Activated CD4-positive, CD25-positive, alpha-beta regulatory T cell treated with anti-CD3 and anti-CD28 coated beads, Interleukin-2, amount 50 U/mL, for 16 hours (primary cell): ENCODE measurements around the gene TSN.

Experiments
- DNase-seq: peaks from one replicate; pipeline ENCODE4 v3.0.0-alpha.2; 2020; ENCODE audit warnings: low read depth, low spot score

TSN gene

GRCh38 chr2:121746071-121746578 is 9.3 kb upstream of the TSN start:
- DNase-seq = no peak

GRCh38 chr2:121748202-121748601 is 7.2 kb upstream of the TSN start:
- DNase-seq = no peak

DNA sequence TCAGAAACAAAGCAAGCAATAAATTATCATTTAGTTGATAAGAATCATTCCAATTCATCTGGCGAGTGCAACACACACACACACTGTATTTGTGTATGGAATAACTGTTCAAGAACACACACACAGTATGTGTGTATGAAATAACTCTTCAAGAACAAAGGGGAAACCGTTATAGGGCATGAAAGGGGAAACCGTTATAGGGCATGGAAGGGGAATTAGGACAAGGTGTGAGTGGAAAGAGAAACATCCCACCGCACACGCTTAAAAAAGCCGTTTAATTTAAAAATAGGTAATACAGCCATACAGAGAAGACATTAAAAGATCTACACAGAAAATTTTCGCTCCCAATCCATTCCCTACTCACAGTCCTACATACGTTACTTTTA is 607 bp upstream of the TSN start:
- no peak for DNase-seq

DNA sequence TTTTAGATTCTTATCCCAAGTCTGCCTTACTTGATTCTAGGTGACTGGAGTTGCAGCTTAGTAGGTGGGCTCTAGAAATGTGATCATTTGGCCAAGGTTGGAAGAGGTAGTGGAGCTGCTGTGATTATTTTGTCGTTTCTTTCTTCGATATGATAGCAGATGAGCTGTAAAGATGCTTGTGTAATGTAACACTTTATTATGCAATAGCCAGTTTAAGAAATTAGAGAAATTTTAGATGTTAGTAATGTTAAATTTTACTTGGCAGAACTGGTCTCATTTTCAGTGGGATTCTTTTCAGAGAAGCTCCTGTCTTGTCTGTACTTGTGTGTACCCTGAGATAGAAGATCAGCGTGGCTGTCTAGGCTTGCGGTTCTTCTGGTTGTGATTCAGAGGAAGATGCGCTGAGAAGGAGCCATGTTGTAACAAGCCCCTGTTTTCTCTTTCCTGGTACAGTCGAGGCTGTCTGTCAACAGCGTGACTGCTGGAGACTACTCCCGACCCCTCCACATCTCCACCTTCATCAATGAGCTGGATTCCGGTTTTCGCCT is 9.3 kb downstream of the TSN start:
- no peak for DNase-seq

GRCh38 chr2:121766624-121767023 is 11.2 kb downstream of the TSN start:
- DNase-seq = no peak

DNA sequence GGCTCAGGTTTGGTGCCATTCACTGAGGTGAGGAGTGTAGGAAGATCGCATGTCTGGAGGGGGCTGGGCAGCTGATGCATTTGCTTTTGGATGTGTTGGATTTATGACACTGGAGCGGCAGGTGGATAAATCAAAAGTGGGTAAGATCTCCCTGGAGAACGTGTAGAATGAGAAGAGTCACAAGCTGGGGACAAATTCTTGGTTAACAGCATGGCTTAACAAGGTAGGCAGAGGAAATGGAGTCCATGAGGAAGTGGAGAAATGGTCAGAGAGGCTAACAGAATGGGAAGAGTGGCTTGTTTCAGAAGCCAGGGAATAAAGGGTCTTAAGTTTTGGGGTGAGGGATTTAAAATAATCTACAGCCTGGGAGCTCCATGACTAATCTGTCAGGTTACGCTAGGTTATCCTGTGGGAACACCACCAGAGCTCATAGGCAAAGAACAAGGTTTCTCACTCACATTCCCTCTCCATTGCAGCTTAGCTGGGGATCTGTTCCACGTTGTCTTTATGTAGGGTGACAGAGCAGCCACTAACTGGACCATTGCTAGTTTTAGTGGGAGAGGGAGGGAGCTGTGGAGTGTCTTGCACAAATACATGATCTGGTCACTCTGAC is 12.8 kb downstream of the TSN start:
- DNase-seq = no peak

GRCh38 chr2:121771976-121772742 is 16.7 kb downstream of the TSN start:
- DNase-seq = no peak

- no peak for DNase-seq
Measured at GRCh38 chr2:121774235-121774634, 18.8 kb downstream of the TSN start.

DNA sequence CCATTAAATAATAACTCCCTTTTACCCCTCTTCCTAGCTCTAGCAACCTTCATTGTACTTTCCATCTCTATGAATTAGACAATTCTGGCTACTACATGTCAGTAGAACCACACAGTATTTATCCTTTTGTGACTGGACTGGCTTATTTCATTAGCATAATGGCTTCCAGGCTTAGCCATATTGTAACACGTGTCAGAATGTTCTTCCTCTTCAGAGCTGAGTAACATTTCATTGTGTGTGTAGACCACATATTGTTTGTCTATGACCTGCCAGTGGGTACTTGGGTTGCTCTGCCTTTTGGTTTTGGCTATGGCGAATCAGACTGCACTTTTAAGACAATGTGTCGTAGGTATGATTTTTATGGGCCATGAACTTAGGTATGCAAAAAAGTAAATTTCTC is 20.9 kb downstream of the TSN start:
- DNase-seq = no peak

- DNase-seq = no peak
Measured at GRCh38 chr2:121776885-121777698, 21.6 kb downstream of the TSN start.

DNA sequence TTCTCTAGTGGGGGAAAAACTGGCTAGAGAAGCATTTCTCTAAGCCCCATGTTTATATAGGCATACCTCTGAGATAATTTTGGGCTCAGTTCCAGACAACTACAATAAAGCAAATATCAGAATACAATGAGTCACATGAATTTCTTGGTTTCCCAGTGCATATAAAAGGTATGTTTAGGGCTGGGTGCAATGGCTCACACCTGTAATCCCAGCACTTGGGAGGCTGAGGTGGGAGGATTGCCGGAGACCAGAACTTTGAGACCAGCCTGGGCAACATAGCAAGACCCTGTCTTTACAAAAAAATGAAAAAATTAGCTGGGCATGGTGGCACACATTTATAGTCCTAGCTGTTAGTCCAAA is 22.2 kb downstream of the TSN start:
- no peak for DNase-seq

- DNase-seq = no peak
Measured at GRCh38 chr2:121778741-121779487, 23.5 kb downstream of the TSN start.

DNA sequence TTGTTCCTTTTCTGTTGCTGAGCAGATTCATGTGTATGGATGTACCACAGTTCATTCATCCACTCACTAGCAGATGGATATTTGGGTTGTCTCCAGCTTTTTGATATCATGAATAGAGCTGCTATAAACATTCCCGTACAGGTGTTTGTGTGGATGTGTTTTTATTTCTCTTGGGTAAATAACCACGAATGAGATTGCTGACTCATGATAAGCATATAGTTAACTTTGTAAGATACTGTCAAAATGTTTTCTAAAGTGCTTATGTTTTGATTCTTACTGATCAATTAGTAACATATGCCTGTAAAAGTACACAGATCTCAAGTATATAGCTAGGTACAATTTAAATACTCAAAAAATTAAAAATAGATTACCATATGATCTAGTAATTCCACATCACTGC is 27.7 kb downstream of the TSN start:
- DNase-seq = no peak

GRCh38 chr2:121788685-121789084 is 33.2 kb downstream of the TSN start:
- DNase-seq = no peak

DNA sequence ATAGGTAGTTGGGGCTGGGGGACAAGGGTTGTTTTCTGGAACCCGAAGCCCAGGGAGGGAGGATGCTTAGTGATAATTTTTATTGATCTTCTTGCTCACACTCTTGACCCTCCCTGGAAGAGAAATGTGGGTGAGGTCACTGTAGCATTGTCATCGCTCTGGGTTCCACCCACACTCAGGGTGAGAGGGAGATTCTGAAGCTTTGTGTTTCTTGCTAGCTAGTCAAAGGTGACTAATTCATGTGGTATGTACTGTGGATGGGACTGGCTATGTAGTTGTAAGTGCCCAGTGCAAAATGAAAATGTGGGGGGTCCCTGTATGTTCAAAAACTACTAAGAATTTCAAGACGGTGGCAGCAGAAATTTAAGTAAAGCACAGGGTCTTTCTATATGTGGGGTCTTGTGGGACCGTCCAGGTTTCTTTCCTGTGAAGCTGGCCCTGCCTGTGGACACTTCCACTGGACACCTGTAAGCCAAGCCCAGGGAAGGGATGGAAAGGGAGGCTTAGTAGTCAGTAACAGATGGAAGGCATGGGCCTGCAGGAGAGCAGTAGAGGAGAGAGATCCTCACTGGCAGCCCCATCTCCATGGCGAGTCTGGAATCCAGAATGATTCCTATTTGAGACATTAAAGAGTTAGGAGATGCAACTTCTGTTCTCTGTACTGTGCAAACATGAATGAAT is 35.0 kb downstream of the TSN start:
- no peak for DNase-seq

GRCh38 chr2:121791290-121791689 is 35.8 kb downstream of the TSN start:
- no peak for DNase-seq

DNA sequence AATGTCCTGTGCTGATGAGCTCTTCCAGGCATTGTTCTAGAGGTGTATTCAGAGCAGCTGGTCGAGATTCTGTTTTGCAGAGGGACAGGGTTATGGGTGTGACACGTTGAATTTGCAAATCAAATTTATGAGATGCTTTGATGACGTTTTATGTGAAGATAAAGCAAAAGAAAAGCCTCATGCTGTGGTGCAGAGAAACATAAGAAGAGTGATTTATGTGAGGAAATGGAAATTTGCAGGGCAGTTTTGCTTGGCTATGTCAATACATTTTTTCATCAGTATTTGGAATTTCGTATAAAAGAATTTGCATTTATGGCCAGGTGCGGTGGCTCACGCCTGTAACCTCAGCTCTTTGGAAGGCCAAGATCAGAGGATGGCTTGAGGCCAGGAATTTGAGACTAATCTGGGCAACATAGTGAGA is 36.4 kb downstream of the TSN start:
- DNase-seq = no peak

DNA sequence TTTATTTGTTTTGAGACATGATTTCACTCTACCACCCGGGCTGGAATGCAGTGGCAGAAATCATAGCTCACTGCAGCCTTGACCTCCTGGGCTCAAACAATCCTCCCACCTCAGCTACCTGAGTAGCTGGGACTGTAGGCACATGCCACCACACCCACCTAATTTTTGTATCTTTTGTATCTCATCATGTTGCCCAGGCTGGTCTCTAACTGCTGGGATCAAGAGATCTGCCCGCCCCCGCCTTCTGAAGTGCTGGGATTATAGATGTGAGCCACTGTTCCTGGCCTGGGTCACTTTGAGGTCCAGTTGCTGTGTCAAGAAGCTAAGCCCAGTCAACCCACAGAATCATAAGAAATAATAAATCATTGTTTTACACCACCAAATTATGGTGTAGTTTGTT is 38.4 kb downstream of the TSN start:
- DNase-seq = no peak

DNA sequence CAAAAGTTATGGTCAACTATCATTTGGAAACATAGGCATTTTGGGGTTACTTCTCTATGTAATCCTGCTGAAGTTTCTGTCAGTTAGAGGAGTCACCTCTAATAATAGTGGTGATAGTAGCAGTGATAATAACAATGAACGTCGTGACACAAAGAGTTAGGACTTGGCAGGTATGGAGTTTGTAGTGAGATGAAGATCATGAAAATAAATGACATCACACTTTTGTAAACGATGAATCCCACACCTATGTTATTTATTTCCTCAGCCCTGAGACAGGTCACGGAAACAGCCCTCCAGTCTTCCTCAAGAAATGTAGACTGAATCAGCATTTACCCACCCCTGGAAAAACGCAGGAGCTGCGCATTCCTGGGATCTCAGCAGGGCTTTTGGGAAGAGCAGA is 38.8 kb downstream of the TSN start:
- no peak for DNase-seq

DNA sequence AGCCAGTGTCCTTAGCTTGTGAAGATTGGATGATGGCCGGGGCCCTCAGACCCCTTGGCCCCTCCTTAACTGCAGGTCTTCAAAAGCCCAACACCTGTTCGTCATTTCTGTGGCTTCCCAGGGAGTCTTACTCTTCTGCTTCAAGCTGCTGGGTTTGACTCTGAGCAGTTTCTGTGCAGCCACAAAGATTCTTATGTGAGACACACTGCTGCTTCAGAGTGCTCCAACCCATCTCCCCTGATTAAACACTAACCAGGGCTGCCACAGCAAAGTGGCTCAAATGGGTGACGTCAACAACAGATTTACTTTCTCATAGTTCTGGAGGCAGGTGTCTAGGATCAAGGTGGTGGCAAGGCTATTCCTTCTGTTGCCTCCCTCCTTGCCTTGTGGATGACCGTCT is 40.8 kb downstream of the TSN start:
- DNase-seq = no peak

DNA sequence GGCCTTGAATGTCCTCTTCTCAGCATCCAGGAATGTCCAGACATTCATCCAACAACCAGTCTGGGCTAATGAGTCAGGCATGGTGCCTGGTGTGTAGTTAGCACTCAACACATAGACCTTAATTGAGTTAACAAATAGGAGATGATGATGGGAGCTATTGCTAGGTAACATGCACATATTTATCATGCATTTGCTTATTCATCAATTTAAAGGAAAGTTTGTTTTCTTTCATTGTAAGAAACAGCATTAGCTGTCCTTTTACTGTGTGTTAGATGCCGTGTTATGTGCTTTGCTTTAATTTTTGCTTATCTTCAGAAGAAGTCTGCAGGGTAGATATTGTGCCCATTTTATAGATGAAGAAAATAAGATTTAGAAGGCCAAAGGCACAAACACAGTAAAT is 43.2 kb downstream of the TSN start:
- DNase-seq = no peak
